ENCODE measurements around the gene LMCD1.

DNA sequence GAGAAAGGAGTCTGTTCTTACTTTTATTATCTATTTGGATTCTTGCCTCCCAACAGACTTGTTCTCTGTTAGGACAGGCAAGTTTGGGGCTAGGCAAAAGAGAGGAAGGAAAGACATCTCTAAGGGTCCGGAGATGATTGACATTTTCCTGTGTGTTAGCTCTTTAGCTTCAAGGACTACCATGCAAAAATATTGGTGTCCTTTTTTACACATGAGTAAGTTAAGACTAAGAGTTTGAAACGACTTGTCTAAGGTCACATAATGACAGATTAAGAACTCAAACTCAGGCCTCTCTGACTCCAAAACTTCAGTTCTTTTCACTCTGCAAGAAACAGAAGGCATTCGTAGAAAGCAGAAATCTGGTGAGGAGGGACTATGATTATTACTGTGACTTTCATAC is 5.9 kb downstream of the LMCD1 start:
- no peak for TF ChIP-seq POLR2A (IDR thresholded peaks at IDR 0.05)
- TF ChIP-seq, protein P1, sequence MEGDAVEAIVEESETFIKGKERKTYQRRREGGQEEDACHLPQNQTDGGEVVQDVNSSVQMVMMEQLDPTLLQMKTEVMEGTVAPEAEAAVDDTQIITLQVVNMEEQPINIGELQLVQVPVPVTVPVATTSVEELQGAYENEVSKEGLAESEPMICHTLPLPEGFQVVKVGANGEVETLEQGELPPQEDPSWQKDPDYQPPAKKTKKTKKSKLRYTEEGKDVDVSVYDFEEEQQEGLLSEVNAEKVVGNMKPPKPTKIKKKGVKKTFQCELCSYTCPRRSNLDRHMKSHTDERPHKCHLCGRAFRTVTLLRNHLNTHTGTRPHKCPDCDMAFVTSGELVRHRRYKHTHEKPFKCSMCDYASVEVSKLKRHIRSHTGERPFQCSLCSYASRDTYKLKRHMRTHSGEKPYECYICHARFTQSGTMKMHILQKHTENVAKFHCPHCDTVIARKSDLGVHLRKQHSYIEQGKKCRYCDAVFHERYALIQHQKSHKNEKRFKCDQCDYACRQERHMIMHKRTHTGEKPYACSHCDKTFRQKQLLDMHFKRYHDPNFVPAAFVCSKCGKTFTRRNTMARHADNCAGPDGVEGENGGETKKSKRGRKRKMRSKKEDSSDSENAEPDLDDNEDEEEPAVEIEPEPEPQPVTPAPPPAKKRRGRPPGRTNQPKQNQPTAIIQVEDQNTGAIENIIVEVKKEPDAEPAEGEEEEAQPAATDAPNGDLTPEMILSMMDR (IDR thresholded peaks at IDR 0.05), result no peak
